GM18519 (cell line): ENCODE measurements around the gene TMPRSS11B.
"Not testable (repeated sequence)": the region's sequence is repeated elsewhere in the genome, so short reads cannot be mapped to it uniquely, and the experiment has no call there.

Experiments
- ATAC-seq: cut with Tn5 transposase; IDR thresholded peaks from one replicate; pipeline ENCODE4 v1.9.1; 2021; ENCODE audit warnings: mild to moderate bottlenecking, moderate library complexity; ENCODE audit not compliant: unreplicated experiment, low FRiP score

TMPRSS11B gene

DNA sequence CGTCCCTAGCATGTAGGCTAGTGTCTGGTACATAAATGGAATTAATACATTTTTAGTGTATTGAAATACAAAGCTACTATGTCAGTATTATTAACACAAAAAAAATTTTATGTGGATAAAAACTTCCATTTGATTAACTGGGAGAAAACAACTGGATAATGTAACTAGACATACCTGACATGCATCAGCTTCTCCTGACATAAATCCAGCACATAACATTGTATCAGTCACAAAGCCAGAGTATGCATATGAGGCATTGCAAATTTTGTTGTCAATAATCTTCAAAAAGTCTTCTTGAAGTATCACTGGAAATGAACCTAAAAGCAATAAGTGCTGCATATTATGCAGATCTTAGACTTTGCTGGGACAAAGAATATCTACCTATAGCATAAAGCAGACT is 16.9 kb downstream of the TMPRSS11B start:
- ATAC-seq, result no peak

DNA sequence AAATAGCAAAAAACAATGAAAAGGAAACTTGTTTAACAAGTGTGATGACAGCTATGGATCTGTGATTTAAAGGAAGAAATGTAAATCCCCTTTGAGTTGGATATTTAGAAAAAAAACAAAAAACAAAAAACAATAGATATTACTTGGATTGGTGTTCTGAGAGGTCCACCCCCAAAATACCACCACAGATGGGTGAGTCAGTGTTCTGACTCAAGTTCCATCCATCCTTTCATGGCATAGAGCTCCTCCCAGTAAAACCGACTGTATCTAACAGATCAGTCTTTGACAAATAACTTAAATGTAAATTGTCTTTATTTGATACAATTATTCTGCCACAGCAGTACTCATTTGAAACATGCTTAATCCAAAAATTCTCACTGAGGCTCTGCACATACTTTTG is 27.4 kb downstream of the TMPRSS11B start:
- no peak for ATAC-seq

- no peak for ATAC-seq
Observed at GRCh38 chr4:68216501-68216900, 29.0 kb downstream of the TMPRSS11B start.

GRCh38 chr4:68209003-68209402 is 36.5 kb downstream of the TMPRSS11B start:
- no peak for ATAC-seq

- ATAC-seq, result not testable (repeated sequence)
Observed at GRCh38 chr4:68194305-68194704, 51.2 kb downstream of the TMPRSS11B start.

DNA sequence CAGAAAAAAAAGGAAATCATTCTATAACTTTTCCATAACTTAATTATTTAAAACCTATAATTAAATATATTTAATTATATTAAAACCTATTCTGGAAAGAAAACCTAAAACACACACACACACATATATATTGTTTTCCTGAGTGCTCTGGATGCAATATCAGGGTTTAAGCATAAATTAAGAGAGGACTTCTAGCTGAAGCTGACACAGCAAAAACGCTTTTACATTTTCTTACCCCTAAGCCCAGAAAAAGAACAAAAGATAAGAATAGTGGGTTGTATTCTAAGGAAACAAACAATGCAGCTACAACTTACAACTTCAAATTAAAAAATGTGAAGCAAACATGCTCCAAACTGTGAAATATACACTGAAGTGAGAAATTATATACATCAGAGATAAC is 52.3 kb downstream of the TMPRSS11B start:
- ATAC-seq, result no peak

DNA sequence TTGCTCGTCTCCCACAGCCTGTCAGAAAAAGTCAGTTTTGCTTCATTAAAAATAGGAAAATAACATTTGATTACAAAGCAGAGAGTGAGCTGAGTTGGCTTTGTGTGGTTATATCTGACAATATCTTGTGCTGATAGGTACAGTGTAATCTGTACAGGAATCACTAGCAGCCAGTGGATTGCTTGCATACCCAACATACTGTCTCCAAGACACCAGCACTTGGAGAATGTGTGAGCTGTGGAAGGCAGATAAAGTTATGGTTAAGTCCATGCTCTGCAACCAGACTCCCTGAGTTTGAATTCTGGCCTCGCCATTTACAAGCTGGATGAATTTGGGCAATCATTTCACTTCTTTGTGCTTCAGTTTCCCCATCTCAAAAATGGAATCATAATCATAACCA is 58.3 kb downstream of the TMPRSS11B start:
- ATAC-seq, result no peak

DNA sequence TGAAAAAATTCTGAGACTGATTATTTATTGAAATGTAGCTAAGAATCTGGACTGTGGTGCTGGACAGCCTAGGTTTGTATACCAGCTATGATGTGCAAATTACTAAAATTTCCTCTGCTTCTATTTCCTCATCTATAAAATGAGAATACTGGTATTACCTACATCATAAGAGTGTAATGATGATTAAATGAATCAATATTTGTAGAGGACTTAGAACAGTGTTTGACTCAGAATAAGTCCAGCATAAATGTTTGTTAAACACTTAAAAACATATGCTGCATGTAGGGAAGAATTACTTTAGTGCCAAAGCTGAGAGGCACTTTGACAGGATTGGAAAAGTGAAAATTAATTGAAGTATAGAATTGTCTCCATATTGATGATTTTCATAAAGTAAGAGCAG is 60.6 kb downstream of the TMPRSS11B start:
- no peak for ATAC-seq

- no peak for ATAC-seq
Observed at GRCh38 chr4:68183417-68183816, 62.1 kb downstream of the TMPRSS11B start.

- ATAC-seq, result no peak
Observed at GRCh38 chr4:68182382-68182820, 63.1 kb downstream of the TMPRSS11B start.

DNA sequence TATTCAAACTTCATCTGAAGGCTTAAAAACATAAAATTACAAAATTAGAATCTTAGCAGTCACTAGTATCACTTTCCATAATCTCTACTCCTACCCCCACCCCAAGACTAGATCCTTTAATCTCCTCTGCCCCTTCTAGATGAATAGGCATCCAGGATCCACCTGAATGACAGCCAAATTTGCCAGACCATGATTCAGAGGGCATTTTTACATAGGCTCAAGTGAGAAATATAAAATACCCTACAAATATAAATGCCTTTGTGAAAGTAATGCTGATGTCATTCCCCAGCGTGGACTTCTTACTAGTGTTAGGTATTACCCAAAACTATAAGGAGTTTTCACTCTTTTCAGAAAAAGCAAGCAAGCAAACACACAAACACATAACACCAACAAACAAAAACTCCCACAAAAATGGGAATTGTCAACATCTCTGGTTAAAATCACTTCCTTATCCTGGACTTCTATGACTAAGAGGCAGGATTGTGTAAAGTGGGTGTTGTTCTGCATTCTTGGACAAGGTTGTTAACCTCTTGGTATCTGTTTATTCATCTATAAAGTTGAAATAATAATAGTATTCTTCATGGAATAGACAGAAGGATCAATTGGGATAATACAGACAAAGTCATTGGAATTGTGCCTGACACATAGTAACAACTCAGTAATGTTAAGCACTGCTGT is 64.5 kb downstream of the TMPRSS11B start:
- no peak for ATAC-seq

DNA sequence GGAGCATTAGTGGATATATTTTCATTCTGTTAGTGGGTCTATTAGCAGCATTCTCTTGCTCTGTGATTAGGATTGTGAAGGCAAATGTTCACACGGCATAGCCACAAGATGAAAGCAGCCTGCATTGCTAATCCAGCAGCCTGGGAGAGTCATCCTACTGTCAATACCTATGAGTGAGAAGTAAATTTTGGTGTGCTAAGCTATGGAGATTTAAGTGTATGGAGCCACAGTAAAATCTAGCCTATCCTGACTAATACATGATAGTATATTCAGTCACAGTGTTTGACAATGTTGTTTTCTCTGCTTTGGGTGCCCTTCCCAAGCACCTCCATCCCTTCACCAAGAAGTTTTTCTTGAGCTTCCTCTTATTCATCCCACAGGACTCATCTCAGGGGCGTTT is 68.6 kb downstream of the TMPRSS11B start:
- no peak for ATAC-seq
